ENCODE results near the gene PIP5K1B.

The PIP5K1B gene

GRCh38 chr9:68709291-68710110 is 4.5 kb downstream of the PIP5K1B start:
- DNase-seq, result no peak

GRCh38 chr9:68710111-68710471 is 5.1 kb downstream of the PIP5K1B start:
- DNase-seq, result no peak

GRCh38 chr9:68711281-68711680 is 6.2 kb downstream of the PIP5K1B start:
- DNase-seq, result no peak

GRCh38 chr9:68711932-68712331 is 6.9 kb downstream of the PIP5K1B start:
- DNase-seq, result no peak

GRCh38 chr9:68714416-68715180 is 9.6 kb downstream of the PIP5K1B start:
- no peak for DNase-seq

GRCh38 chr9:68715181-68715456 is 10.1 kb downstream of the PIP5K1B start:
- DNase-seq, result no peak

- DNase-seq, result no peak
Observed at GRCh38 chr9:68717552-68718443, 12.8 kb downstream of the PIP5K1B start.

- DNase-seq, result no peak
Observed at GRCh38 chr9:68719847-68720246, 14.8 kb downstream of the PIP5K1B start.

GRCh38 chr9:68720656-68721313 is 15.7 kb downstream of the PIP5K1B start:
- no peak for DNase-seq

GRCh38 chr9:68721666-68722330 is 16.8 kb downstream of the PIP5K1B start:
- DNase-seq, result no peak

GRCh38 chr9:68725070-68725469 is 20.0 kb downstream of the PIP5K1B start:
- DNase-seq, result no peak

GRCh38 chr9:68726489-68726888 is 21.4 kb downstream of the PIP5K1B start:
- DNase-seq, result no peak

GRCh38 chr9:68727636-68728035 is 22.6 kb downstream of the PIP5K1B start:
- no peak for DNase-seq

- no peak for DNase-seq
Observed at GRCh38 chr9:68728731-68729130, 23.7 kb downstream of the PIP5K1B start.

GRCh38 chr9:68730570-68731235 is 25.7 kb downstream of the PIP5K1B start:
- DNase-seq, result no peak

- no peak for DNase-seq
Observed at GRCh38 chr9:68731857-68732256, 26.8 kb downstream of the PIP5K1B start.

- no peak for DNase-seq
Observed at GRCh38 chr9:68732405-68733020, 27.5 kb downstream of the PIP5K1B start.

GRCh38 chr9:68733021-68733405 is 28.0 kb downstream of the PIP5K1B start:
- no peak for DNase-seq

- DNase-seq, result no peak
Observed at GRCh38 chr9:68738358-68738757, 33.3 kb downstream of the PIP5K1B start.

GRCh38 chr9:68739621-68740174 is 34.7 kb downstream of the PIP5K1B start:
- no peak for DNase-seq

- DNase-seq, result no peak
Observed at GRCh38 chr9:68740561-68740960, 35.5 kb downstream of the PIP5K1B start.
